Stimulated activated CD8-positive, alpha-beta memory T cell treated with anti-CD3 and anti-CD28 coated beads, Interleukin-15, amount 100 ng/mL, for 1 hour (primary cell): Measurements from ENCODE around the gene BABAM2.
"Not testable (repeated sequence)": the region's sequence is repeated elsewhere in the genome, so short reads cannot be mapped to it uniquely, and the experiment has no call there.

ENCODE experiments used
- DNase-seq: peaks from one replicate; pipeline ENCODE4 v3.0.0-alpha.2; 2020; ENCODE audit warnings: low read depth

The BABAM2 gene

DNA sequence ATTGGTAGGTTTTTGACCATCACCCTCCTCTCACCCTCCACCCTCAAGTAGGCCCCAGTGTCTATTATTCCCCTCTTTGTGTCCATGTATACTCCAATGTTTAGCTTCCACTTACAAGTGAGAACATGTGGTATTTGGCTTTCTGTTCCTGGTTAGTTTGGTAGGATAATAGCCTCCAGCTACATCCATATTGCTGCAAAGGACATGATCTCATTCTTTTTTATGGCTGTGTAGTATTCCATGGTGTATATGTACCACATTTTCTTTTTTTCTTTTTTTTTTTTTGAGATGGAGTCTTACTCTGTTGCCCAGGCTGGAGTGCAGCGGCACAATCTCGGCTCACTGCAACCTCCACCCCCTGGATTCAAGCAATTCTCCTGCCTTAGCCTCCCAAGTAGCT is 88.2 kb downstream of the BABAM2 start:
- DNase-seq = not testable (repeated sequence)

DNA sequence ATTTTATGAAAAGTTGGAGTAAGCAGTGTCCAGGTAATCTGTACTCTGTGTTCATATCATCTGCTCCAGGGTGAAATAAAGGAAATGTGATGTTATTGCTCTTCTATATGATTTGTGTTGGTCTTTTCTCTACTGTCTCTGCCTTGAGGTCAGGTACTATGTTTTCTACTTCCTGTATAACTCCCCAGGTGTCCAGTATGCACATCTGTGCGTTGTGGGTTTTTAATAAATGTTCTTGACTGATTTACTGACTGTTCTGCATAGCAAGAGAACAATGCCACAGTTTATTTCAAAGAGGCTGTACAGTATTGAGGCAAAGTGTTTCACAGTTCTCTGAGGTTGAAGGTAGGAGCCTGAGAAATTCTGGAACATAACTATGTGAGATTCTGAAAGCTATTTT is 89.7 kb downstream of the BABAM2 start:
- DNase-seq = no peak

DNA sequence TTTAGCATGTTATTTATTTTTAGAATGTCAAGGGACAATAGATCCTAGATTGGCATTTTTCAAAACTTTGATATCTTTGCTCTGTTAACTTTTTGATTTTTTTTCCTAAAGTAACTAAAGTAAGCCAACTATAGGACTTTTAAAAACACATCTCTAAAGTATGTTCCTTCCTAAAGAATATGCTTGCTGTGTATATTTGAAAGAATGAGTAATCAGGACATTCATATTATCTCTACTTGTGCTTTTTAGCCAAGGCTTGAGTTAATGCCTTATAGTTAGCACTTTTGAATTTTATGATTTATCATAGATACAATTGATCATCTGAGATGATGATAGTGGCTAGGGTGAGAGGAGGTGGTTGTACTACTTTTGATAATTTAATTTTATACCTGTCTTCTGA is 93.6 kb downstream of the BABAM2 start:
- DNase-seq = no peak

DNA sequence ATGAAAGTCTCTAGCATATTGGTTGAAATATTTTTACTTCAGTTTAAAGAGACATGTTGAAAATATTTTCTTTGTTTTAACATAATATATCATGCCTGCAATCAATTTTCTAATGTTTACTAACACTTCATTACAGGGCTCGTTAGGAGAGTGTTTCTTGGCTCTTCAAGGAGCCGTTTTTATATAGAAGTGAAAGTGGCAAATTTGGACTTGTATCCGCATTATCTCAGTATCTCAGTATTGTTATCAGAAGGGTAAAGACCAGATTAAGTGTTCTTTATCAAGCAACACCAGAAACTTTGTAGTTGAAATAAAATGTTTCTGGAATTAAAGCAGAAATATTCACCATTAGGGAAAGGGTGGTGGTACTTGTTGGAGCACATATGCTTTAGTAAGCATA is 97.8 kb downstream of the BABAM2 start:
- DNase-seq = no peak

DNA sequence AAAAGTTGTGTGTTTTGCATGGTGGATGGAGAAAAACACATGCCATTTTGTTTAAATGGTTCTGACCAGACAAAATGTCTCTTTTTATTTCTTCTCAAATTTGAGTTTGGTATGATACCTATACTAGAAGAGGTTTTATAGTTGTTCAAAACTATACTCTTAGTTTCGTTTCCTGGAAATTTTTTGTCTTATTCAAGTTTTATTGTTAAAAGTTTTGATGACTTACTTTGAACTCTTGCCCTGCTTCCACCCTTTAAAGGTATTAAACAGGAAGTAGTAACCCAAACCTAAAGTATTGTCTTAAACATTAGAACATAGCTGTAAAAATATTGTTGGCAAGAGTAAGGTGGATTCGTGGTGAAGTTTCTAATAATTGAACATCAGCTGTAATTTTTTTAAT is 98.2 kb downstream of the BABAM2 start:
- no peak for DNase-seq

DNA sequence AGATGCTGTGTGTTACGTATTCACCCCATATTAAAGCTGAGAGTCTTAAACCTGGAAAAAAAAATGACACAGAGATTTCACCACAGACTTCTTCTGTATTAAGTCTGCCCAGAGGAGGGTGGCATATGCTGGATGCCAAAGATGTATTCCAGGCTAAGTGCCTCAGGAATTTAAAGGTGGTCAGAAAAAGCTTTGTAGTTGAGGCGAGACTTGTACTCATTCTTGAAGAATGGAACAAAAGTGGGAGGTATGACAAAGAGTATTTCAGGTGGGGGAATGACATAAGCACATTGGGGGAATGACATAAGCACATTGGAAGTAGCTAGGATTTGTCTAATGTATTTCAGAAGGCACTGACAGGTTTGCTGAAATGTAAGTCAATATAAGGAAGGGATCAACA is 98.6 kb downstream of the BABAM2 start:
- DNase-seq = no peak

DNA sequence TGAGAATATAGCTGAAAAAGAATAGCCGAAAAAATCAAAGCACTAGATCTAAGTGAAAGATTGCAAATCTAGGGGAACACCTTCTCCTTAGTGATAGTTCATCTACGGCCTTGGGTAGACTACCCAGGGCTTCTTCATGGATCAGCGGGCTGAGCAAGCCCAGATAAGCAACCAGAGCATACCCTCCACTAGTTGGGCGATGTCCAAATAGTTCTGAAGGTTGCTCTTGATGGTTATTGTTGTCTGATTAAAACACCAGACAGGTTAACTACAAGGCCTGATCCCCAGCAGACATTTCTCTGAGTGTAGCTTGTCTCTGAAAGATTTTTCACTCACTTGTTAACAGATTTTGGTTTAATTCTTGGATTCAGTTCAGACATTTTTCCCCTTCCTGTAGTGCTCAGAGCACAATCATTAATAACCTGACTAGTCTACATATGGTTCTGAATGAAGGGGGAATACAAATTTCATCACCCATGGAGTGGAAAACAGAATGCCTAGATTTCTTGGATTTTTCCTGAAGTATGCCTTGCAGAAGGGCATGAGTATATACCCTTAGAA is 99.6 kb downstream of the BABAM2 start:
- DNase-seq = no peak

DNA sequence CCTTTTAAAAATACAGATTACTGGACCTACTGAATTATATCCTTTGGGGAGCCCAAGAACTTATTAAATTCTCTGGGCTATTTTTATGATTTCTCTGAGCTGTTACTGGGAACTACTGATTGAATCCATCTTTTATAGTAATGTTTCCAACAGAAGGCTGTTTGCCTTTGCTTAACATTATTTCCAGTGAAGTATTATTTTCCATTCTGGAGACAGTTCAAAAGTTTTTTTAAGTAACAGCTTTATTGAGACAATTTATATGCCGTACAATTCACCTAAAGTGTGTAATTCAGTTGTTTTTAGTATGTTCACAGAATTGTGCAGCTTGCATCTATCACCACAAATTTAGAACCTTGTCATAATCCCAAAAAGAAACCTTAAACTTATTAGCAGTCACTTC is 100.6 kb downstream of the BABAM2 start:
- no peak for DNase-seq

DNA sequence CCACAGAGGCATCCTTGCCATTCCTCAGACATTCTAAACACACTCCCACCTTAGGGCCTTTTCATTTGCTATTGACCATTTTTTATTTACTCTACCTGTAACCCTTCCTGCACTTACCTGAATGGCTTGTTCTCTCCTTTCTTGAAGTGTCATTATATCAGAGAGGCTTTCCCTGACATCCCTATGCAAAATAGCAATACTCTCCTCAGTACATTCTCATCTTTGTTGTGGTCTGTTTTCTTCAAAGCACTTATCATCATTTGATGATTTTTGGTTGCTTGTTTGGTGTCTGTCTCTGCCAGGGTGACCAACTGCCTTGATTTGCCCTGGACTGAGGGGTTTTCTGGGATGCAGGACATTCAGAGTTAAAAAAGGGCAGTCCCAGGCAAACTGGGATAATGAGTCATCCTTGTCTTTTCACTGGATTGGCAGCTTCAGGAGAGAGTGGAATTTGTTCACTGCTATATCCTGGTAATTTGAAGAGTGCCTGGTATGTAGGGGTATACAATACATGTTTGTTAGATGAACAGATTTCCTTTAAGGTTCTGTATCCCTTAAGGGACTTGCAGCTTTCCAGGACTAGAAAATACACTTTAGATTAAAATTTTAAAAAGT is 102.4 kb downstream of the BABAM2 start:
- DNase-seq = no peak

DNA sequence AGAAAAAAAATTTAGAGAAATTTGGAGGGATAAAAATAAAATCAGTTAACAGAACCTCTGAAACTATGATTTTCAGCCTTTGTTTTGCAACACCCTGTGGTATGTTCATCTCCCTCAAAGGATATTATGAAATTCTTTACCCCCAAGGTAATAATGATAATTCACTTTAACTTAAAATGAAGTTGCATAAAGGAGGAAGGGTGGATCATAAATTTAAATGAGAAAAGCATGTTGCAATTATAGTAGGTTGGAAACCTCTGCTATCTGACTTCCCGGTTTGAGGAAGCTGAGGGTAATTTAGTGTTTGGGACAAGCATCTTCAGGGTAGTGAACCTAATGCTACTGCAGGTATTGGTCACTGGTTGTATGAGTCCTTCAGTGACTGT is 102.9 kb downstream of the BABAM2 start:
- DNase-seq = no peak

DNA sequence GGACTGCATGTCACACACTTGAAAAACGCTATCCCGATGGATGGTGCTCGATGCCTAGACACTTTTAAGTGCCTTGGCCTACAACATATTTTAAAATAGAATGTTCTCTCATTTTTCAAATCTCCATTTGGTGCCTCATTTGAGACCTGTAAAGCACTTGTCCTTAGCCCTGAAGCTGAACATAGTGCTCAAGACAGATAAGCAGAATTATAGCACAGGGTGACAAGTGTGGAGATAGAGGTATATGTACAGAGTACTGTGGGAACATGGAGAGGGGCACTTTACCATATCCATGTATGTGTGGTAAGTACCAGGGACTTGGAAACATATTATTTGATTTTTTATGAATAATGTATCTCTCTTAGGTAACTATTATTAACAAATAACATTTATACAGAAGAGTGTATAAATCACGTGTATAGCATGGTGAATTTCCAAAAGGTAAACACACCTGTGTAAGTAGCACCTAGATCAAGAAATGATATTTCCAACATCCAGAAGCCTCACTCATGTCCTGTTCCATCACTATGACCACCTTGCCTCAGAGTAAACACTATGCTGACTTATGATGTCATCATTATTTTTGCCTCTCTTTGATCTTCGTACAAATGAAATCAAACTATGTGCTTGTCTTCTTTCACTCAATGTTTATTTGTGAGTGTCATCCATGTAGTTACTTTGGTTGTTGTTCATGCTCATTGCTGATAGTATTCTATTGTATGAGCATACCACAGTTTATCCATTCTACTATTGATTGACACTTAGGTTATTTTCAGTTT is 103.6 kb downstream of the BABAM2 start:
- no peak for DNase-seq

DNA sequence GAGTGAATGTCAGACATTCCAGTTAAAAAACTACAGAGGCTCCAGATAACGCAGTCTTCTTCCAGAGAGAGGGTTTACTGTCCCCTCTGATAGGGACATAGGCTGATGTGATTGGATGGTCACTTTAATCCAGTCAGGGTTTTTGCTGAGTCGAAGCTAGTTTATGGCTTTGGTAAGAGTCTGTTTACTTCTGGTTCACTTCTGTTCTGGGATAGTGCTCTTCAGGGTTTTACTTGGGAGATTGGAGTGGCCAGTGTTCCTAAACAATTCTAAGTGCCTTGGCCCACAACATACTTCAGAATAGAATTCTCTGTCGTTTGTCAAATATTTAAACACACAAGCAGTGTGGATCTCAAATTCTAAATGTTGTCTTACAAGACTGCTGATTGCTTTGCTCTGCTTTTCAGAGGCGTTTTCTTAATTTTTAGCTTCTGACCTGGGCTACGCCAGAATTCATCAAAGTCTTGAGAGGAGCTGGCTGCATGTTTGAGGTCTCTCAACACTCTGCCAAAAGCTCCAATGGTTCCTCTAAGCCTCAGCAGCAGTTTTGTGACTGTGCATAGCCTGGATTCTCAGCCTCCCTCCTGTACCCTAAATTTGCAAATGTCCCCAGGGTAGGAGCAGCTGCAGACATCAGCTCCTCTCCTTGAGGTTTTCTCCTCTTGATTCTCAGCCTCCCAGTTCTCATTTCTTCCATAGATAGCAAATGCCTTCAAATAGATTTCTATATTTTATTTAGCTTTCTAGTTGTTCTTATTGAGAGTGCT is 105.8 kb downstream of the BABAM2 start:
- no peak for DNase-seq

DNA sequence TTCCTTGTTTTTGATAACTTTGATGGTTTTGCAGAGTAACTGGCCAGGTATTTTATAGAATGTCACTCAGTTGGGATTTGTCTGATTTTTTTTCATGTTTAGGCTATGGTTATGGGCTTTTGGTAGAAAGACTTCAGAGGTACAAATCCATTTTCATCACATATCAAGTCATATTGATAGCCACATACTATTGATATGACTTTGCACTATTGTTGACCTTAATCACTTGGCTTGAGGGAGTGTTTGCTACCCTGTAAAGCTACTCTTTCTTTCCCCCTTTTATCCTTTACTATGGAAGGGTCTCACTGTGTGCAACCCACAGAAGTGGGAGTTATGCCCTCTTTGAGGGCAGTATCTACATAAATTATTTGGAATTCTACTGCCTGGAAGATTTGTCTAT is 109.8 kb downstream of the BABAM2 start:
- DNase-seq = no peak

DNA sequence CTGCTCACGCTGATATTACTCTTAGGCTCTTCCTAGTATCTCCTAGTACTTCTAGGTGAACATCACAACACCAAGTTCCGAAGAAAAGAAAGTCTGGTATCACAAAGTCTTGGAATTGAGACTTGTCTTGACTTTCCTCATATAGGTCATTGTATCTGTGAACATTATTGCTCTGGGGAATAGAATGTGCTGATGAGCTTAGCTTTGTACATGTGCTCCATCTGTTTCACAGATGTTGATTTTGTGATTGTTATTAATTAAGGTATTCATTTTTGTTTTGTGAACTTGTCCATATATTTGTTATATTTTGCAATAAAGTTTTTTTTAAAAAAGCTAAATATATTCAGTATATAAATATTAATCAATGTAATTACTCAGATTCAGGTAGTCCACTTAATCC is 111.7 kb downstream of the BABAM2 start:
- no peak for DNase-seq

DNA sequence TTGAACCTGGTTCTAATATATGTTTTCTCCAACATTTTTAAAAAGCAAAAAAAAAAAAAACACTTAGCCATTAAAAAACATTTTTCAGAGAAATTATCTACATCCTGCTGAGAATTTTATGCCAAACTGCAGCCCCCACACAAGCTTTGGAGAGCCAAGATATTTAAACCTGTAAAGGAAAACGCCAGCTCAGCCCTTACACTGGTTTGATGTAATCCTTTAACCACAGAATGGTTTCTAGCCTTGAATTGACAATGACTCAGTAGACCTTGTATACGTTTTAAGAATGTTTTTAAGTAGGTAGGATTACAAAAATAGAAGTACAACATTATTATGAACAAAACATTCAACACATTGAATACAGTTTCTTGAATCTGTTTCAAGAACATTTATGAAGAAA is 113.6 kb downstream of the BABAM2 start:
- no peak for DNase-seq

DNA sequence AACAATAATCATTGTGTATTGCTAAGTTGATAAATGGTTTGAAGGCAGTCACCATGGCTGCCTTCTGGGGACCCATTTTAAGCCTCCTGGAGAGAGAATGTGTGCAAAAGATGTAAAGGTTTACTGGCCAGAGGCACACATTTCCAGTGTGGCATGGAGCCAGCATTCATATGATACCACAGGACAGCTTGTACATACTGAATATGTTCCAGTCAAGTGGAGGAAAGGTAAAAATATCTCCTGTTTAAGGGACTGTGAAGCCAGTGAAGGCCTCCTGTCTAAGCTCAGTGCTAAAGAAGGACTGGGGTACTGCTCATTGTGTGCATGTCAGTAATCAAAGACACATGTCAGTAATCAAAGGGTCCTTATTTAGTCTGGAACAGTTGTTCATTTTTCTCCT is 119.2 kb downstream of the BABAM2 start:
- no peak for DNase-seq

DNA sequence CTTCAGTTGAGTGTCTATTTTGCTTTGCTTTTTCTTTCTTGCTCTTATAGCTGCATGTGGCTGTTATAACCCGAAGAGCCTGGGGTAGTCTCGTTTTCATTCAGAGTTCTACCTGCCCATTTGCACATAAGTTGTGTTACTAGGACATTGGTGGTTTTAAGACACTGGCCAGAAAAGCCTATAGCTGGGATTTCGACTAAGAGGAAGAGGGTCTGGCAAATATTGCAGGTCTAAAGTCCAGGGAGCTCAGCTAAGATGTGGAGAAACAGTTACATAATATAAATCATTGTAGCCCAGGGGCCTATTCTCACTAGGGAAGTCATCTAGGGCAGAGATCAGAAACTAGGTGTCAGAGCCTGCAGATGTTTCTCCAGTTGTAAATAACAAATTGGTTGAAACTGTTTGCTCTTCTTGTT is 120.8 kb downstream of the BABAM2 start:
- DNase-seq = no peak

DNA sequence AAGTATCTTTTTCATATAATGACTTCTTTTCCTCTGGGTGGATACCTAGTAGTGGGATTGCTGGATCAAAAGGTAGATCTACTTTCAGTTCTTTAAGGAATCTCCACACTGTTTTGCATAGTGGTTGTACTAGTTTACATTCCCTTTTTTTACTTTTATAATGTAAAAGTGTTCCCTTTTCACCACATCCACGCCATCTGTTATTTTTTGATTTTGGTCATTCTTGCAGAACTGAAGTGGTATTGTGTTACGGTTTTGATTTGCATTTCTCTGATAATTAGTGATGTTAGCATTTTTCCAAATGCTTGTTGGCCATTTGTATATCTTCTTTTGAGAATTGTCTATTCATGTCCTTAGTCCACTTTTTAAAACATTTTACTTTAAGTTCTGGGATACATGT is 127.9 kb downstream of the BABAM2 start:
- DNase-seq = not testable (repeated sequence)

DNA sequence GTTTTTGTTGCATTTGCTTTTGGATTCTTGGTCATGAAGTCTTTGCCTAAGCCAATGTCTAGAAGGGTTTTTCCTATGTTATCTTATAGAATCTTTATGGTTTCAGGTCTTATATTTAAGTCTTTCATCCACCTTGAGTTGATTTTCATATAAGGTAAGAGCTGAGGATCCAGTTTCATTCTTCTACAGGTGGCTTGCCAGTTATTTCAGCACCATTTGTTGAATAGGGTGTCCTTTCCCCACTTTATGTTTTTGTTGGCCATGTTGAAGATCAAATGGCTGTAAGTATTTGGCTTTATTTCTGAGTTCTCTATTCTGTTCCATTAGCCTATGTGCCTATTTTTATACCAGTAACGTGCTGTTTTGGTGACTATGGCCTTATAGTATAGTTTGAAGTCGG is 129.0 kb downstream of the BABAM2 start:
- DNase-seq = not testable (repeated sequence)

DNA sequence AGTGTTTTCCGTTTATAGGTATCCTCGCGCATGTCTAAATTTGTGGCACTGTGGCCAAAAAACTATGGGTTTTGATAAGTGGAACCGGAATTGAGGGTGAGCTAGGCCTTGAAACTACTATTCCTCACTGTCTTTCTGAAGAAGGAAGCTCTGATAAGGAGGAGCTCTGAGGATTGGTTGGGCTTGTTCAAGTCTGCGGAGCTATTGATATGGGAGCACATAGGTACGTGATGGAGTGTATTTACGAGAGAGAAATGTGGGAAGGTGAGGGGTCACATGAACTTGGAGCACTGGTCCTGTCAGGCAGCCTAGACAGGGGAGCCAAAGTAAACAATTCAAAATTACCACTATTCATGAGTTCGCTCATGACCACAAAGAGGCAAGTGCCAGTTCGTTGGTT is 131.4 kb downstream of the BABAM2 start:
- DNase-seq = no peak

DNA sequence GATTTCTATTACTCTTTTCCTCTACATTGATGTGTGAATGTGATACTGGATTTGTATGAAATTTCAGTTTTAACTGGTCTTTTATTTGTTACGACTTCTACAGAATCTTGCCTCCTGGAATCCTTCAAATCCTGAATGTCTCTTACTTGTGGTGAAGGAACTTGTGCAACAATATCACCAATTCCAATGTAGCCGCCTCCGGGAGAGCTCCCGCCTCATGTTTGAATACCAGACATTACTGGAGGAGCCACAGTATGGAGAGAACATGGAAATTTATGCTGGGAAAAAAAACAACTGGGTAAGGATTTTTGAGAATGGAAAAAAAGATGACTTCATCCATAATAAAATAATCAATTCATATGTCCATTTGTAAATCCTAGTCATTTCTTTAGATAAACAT is 134.6 kb downstream of the BABAM2 start:
- no peak for DNase-seq

DNA sequence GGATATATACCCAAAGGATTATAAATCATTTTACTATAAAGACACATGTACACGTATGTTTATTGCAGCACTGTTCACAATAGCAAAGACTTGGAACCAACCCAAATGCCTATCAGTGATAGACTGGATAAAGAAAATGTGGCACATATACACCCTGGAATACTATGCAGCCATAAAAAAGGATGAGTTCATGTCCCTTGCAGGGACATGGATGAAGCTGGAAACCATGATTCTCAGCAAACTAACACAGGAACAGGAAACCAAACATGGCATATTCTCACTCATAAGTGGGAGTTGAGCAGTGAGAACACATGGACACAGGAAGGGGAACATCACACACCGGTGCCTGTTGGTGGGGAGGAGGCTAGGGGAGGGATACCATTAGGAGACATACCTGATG is 135.7 kb downstream of the BABAM2 start:
- not testable (repeated sequence) for DNase-seq

DNA sequence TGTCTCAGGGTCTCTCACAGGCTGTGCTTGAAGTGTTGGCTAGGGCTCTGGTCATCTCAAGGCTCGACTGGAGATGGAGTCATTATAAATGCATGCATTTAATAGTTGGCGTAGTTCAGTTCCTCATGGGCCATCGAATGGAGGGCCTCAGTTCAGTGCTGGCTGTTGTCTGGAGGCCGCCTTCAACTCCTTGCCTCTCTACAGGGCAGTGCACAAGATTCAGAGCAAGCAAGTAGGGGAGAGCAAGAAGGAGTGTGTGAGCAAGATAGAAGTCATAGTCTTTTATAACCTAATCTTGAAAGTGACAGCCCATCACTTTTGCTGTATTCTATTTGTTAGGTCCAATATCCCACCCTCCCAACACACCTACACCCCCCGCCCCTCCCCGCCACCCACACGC is 137.5 kb downstream of the BABAM2 start:
- no peak for DNase-seq
